ENCODE data around the gene ZNF367.
A peak's percentile ranks its signal among the peaks of the same experiment; 100 is the strongest.

Gene ZNF367

DNA sequence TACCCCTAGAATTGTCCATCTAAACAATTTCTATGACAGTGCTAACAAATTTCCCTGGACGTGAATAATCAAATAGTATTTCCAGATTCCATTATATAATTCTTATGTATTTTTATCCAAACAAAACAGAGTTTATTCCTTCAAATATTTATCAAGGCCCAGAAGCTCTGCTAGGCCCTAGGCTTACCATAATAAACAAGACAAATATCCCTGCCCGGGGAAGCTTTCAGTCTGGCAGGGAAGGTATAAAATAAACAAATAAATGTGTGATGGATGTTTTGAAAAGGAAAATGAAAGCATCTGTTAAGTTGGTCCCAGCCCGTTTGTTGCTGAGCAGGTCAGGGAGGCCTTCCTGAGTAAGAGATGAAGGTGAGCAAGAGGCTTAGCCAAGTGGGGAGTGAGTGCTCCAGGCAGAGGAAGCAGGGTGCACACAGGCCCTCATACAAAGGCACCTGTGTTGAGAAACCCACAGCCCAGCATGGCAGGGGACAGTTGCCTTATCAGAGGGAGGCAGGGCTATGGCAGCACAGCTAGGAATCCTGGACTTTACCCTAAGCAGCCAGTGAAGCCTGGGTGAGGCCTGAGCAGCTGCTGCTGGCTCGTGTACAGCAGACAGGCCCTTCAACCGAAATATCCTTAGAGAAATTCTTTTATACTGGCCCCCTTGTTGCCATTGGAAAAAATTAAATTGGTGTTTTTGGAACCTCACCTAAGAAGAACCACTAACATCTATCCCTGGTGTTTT lies 27.0 kb downstream of the ZNF367 start:
- TF ChIP-seq, protein P1, sequence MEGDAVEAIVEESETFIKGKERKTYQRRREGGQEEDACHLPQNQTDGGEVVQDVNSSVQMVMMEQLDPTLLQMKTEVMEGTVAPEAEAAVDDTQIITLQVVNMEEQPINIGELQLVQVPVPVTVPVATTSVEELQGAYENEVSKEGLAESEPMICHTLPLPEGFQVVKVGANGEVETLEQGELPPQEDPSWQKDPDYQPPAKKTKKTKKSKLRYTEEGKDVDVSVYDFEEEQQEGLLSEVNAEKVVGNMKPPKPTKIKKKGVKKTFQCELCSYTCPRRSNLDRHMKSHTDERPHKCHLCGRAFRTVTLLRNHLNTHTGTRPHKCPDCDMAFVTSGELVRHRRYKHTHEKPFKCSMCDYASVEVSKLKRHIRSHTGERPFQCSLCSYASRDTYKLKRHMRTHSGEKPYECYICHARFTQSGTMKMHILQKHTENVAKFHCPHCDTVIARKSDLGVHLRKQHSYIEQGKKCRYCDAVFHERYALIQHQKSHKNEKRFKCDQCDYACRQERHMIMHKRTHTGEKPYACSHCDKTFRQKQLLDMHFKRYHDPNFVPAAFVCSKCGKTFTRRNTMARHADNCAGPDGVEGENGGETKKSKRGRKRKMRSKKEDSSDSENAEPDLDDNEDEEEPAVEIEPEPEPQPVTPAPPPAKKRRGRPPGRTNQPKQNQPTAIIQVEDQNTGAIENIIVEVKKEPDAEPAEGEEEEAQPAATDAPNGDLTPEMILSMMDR (conservative IDR thresholded peaks at IDR 0.05; ENCODE audit: low read length) = no peak
- H3K4me3 ChIP-seq (ENCODE audit: low read length) = no peak overlapping the region
- no peak for DNase-seq (ENCODE audit: low read depth)

DNA sequence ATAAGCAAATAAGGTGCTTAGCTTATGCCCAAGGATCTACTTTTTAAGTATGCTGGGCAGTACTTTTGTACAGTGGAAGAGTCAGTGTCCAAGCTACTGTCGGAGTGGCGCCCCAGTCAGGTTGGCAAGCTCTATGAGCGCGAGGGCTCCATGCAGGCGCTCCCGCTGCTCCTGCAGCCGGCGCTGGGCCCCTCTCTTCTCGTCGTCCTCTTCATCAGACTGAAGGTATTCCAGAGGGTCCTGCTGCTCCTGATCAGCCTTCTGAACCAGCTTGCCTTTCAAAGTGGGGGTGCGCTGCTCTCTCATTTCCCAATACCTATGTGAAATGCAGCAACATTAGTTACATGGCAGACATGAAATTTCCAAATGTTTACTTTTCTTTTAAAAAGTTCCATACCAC lies 30.0 kb downstream of the ZNF367 start:
- H3K4me3 ChIP-seq (ENCODE audit: low read length) = no peak overlapping the region
- TF ChIP-seq, protein P1 (conservative IDR thresholded peaks at IDR 0.05; ENCODE audit: low read length) = no peak
- DNase-seq (ENCODE audit: low read depth) = no peak

DNA sequence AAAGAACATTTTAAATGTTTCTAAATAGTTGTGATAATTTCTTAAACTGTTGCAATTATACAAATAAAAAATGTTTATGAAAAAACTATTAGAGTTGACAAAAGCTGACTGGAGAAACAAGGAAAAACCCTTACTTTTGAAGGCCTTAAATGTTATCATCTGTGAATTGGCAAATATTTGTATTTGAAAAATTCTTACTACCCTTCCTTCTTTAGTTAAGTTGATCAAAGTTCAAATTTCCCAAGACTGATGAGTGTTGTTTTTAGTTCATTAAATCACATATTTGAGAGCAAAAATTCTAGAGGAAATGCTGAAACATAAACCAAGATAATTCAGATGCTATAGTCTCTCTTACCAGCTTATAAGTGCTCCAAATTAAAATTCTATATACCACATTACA lies 32.0 kb downstream of the ZNF367 start:
- TF ChIP-seq, protein P1 (conservative IDR thresholded peaks at IDR 0.05; ENCODE audit: low read length) = no peak
- no peak for DNase-seq (ENCODE audit: low read depth)
- no peak overlapping the region for H3K4me3 ChIP-seq (ENCODE audit: low read length)

- H3K4me3 ChIP-seq (ENCODE audit: low read length) = peak within 1 kb of the TSS; percentile 55
- peak; percentile 53 for DNase-seq (ENCODE audit: low read depth)
- TF ChIP-seq, protein P1 (conservative IDR thresholded peaks at IDR 0.05; ENCODE audit: low read length) = no peak
These were observed 34.8 kb downstream of the ZNF367 start, which contains the start of gene SLC35D2 for GRCh38 chr9:96383165-96383942. SLC35D2 (minus strand) TSS chr9:96383711; CDS start chr9:96383634, 77 bp downstream.

GRCh38 chr9:96382839-96383164 lies 35.4 kb downstream of the ZNF367 start:
- TF ChIP-seq, protein P1 (conservative IDR thresholded peaks at IDR 0.05; ENCODE audit: low read length) = no peak
- no peak for DNase-seq (ENCODE audit: low read depth)
- peak overlapping the region; percentile 55 for H3K4me3 ChIP-seq (ENCODE audit: low read length)

- no peak overlapping the region for H3K4me3 ChIP-seq (ENCODE audit: low read length)
- peak; percentile 11 for DNase-seq (ENCODE audit: low read depth)
- TF ChIP-seq, protein P1 (conservative IDR thresholded peaks at IDR 0.05; ENCODE audit: low read length) = no peak
These were observed 36.0 kb downstream of the ZNF367 start for GRCh38 chr9:96382175-96382574.

DNA sequence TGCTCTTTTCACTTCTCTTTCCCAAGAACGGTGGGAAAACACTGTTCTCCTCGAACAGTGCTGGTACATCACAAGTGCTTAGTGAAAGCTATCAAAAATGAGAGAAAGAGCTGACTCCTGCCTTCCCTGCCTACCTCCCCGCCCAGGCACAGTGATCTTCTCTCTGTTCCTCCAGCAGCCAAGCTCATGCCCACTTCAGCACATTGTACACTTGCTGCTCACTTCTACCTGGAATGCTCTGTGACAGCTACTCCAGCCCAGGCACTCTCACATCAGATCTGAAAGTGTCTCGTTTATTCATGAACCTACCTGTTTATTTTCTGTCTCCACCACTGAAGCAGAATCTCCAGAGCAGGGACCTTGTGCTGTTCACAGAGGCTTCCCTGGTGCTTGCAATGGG lies 36.5 kb downstream of the ZNF367 start:
- TF ChIP-seq, protein P1 (conservative IDR thresholded peaks at IDR 0.05; ENCODE audit: low read length) = no peak
- no peak overlapping the region for H3K4me3 ChIP-seq (ENCODE audit: low read length)
- no peak for DNase-seq (ENCODE audit: low read depth)

Measured in AG10803 (cell line).